ENCODE data around the gene COPE.
"Not testable (repeated sequence)": the region's sequence is repeated elsewhere in the genome, so short reads cannot be mapped to it uniquely, and the experiment has no call there.

COPE gene

DNA sequence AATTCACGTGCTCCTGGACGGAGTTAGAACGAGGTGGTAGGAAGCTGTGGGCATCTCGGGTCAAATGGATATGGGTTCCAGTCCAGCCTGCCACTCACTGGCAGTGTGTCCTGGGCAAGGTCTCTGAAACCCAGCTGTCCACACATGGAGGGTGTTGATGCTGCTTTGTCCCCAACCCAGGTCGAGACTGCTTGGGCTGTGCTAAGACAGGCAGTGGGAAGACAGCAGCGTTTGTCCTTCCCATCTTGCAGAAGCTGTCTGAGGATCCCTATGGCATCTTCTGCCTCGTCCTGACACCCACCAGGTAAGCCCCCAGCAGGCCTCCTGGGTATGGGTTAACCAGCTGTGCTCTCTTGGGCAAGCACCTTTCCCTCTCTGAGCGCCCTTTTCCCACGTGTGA, 1.2 kb upstream of the COPE start:
- Histone ChIP-seq H3K27me3 (ENCODE audit: control insufficient read depth, insufficient read depth, low read length) (no peaks in the 10 kb centered on the region), H2AFZ (no peak overlapping the region), H3K27ac (no peak overlapping the region), H3K4me2 (ENCODE audit: low read length) (peak overlapping the region; percentile 76), H3K9ac (no peak overlapping the region), H3K79me2 (peaks cover 17% of the 10 kb centered on the region), H3K36me3 (ENCODE audit: control insufficient read depth, insufficient read depth, low read length) (no peaks in the 10 kb centered on the region), H3K4me1 (peaks cover 10% of the 10 kb centered on the region), H3K9me3 (ENCODE audit: control insufficient read depth, low read length) (no peaks in the 10 kb centered on the region), H3K4me3 (ENCODE audit: low read depth, low read length) (peak overlapping the region; percentile 73)
- TF ChIP-seq, protein P1, sequence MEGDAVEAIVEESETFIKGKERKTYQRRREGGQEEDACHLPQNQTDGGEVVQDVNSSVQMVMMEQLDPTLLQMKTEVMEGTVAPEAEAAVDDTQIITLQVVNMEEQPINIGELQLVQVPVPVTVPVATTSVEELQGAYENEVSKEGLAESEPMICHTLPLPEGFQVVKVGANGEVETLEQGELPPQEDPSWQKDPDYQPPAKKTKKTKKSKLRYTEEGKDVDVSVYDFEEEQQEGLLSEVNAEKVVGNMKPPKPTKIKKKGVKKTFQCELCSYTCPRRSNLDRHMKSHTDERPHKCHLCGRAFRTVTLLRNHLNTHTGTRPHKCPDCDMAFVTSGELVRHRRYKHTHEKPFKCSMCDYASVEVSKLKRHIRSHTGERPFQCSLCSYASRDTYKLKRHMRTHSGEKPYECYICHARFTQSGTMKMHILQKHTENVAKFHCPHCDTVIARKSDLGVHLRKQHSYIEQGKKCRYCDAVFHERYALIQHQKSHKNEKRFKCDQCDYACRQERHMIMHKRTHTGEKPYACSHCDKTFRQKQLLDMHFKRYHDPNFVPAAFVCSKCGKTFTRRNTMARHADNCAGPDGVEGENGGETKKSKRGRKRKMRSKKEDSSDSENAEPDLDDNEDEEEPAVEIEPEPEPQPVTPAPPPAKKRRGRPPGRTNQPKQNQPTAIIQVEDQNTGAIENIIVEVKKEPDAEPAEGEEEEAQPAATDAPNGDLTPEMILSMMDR (IDR thresholded peaks at IDR 0.05) = no peak

DNA sequence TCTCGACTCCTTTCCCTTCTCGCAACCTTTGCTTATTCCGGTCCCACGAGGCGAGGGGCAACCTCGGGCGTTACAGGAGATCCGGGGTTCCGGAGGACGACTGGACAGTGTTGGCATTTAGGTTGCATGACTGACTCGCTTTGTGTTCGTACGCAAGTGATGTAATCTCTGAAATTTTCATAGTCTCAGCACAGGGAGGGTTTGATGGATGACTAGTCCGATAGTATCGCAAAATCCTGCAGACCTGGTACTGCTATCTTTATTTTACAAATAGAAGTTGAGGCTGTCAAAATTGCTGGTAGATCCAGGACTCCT, 670 bp upstream of the COPE start:
- no peaks in the 10 kb centered on the region for H3K9me3 ChIP-seq (ENCODE audit: control insufficient read depth, low read length)
- peak overlapping the region; percentile 87 for H3K27ac ChIP-seq
- H3K4me1 ChIP-seq = peaks cover 10% of the 10 kb centered on the region
- H3K4me3 ChIP-seq (ENCODE audit: low read depth, low read length) = peak overlapping the region; percentile 73
- peak overlapping the region; percentile 94 for H2AFZ ChIP-seq
- H3K79me2 ChIP-seq = peaks cover 20% of the 10 kb centered on the region
- TF ChIP-seq, protein P1 (IDR thresholded peaks at IDR 0.05) = no peak
- peak overlapping the region; percentile 76 for H3K4me2 ChIP-seq (ENCODE audit: low read length)
- H3K36me3 ChIP-seq (ENCODE audit: control insufficient read depth, insufficient read depth, low read length) = no peaks in the 10 kb centered on the region
- H3K9ac ChIP-seq = peak overlapping the region; percentile 74
- H3K27me3 ChIP-seq (ENCODE audit: control insufficient read depth, insufficient read depth, low read length) = no peaks in the 10 kb centered on the region

DNA sequence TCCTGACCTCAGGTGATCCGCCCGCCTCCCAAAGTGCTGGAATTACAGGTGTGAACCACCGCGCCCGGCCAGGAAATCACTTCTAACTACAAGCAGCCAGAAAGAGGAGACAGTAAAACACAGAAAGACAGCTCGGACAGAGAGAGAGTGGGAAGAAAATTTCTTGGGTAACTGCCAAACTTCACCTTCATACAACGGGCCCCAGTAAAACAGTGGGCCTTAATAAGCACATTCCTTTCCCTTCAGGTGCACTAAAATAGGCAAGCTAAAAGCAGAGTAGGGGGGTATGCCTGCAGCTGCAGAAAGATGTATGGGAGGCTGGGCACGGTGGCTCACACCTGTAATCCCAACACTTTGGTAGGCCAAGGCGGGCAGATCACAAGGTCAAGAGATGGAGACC, 1.6 kb downstream of the COPE start:
- H3K79me2 ChIP-seq = peaks cover 43% of the 10 kb centered on the region
- not testable (repeated sequence) for H3K36me3 ChIP-seq (ENCODE audit: control insufficient read depth, insufficient read depth, low read length); H3K4me3 ChIP-seq (ENCODE audit: low read depth, low read length); H3K9me3 ChIP-seq (ENCODE audit: control insufficient read depth, low read length); H2AFZ ChIP-seq; H3K27ac ChIP-seq; H3K27me3 ChIP-seq (ENCODE audit: control insufficient read depth, insufficient read depth, low read length); H3K4me1 ChIP-seq; H3K4me2 ChIP-seq (ENCODE audit: low read length); H3K9ac ChIP-seq

DNA sequence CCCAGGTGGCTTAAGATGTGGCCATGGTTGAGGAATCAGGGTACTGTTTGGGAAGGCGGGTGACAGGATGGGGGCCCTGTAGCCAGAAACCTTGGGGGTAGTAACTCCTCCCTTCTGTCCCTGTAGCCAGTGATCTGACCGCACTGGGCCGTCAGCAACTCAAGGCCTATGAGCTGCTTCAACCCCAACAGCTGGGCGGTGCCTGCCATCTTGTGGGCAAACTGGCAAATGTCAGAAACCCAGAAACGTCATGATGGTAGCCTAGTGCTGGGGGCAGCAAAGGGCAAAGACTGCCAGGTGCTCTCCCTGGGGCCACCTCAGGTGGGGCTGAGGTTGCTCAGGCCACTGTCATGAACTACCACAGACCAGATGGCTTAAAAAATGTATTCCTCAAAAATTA, 3.5 kb downstream of the COPE start:
- Histone ChIP-seq H3K27ac (peak overlapping the region; percentile 1), H2AFZ (no peak overlapping the region), H3K36me3 (ENCODE audit: control insufficient read depth, insufficient read depth, low read length) (no peaks in the 10 kb centered on the region), H3K79me2 (peaks cover 52% of the 10 kb centered on the region), H3K9me3 (ENCODE audit: control insufficient read depth, low read length) (no peaks in the 10 kb centered on the region), H3K9ac (no peak overlapping the region), H3K4me1 (peaks cover 9% of the 10 kb centered on the region), H3K4me2 (ENCODE audit: low read length) (no peak overlapping the region), H3K4me3 (ENCODE audit: low read depth, low read length) (no peak overlapping the region), H3K27me3 (ENCODE audit: control insufficient read depth, insufficient read depth, low read length) (no peaks in the 10 kb centered on the region)
- TF ChIP-seq, protein P1 (IDR thresholded peaks at IDR 0.05) = peak; percentile 74

DNA sequence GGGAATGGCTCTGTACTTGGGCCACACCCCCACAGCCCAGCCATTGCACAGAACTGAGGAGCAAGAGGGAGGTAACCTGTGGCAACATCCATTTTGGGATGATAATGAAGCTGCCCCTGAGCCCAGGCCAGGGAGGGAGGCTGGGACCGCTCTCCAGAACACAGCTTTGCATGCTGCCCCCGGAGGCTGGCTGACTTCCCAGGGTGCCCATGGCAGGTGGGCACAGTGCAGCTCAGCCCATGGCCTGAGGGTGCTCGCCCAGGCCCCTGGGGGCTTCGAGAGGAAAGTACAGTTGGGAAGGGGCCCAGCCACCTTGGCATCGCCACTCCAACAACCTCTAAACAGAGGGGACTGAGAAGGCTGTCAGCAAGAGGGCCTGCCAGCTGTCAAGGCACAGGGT, 5.7 kb downstream of the COPE start:
- no peaks in the 10 kb centered on the region for H3K9me3 ChIP-seq (ENCODE audit: control insufficient read depth, low read length)
- peaks cover 52% of the 10 kb centered on the region for H3K79me2 ChIP-seq
- TF ChIP-seq, protein P1 (IDR thresholded peaks at IDR 0.05) = no peak
- H3K4me2 ChIP-seq (ENCODE audit: low read length) = no peak overlapping the region
- no peaks in the 10 kb centered on the region for H3K27me3 ChIP-seq (ENCODE audit: control insufficient read depth, insufficient read depth, low read length)
- no peak overlapping the region for H3K4me3 ChIP-seq (ENCODE audit: low read depth, low read length)
- no peak overlapping the region for H3K9ac ChIP-seq
- H3K4me1 ChIP-seq = peaks cover 3% of the 10 kb centered on the region
- H3K27ac ChIP-seq = no peak overlapping the region
- no peaks in the 10 kb centered on the region for H3K36me3 ChIP-seq (ENCODE audit: control insufficient read depth, insufficient read depth, low read length)
- H2AFZ ChIP-seq = no peak overlapping the region
